Stimulated activated CD4-positive, alpha-beta T cell treated with anti-CD3 and anti-CD28 coated beads, Interleukin-4, amount 100 ng/mL, for 48 hours (primary cell): ENCODE data around the gene SLCO4A1.

Experiments used
- DNase-seq, 2 donors: peaks; one replicate each; pipeline ENCODE4 v3.0.0-alpha.2; 2020; ENCODE audit warnings: low read depth in 2 of 2

SLCO4A1 gene

DNA sequence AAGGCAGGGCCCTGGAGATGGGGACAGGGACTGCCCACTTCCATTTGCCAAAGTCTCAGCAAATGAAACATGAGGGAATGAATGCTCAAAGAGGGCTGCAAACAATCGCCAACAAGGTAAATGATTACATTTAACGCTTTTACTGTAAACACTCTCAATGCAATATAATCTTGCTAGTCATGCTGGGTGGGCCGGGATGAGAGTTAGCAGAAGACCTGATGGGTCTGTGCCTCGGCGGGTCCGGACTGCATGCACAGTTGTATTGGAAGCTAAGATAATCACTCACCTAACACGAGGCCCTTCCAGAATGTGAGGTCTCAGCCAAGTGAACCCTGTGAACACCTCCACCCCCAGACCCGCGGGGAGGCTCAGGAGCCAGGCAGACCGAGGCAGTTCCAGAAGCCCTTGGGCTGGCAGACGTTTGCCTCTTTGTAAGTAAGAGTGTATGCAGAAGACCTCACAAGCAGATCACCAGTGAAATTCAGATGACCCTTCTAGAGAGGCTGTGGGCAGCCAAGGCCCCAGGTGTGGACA lies 4.7 kb upstream of the SLCO4A1 start:
- DNase-seq, result no peak

DNA sequence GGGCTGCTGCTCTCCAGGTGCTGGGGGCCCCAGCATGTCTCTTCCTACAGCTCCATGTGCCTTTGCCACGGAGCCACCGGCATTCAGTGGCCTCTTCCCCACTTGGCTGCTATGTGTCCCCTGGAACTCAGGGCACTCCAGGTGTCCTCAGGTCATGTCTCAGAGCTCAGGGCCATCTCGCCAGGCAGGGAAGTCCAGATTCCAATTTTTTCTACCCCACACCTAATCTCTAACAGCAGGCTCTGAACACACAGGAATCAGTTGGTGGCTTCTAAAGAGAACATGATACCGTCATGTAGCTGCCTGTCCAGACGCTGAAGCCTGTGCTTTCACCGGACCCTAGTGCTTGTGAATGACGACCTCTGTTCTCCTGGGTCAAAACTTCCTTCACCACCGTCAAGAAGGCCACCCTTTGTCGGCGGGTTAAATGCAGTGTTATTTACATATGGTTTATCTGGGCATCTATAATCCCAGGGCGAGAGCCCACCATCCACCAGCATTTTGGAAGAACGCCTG lies 4.2 kb upstream of the SLCO4A1 start:
- no peak for DNase-seq

GRCh38 chr20:62638679-62639406 lies 3.5 kb upstream of the SLCO4A1 start:
- no peak for DNase-seq

DNA sequence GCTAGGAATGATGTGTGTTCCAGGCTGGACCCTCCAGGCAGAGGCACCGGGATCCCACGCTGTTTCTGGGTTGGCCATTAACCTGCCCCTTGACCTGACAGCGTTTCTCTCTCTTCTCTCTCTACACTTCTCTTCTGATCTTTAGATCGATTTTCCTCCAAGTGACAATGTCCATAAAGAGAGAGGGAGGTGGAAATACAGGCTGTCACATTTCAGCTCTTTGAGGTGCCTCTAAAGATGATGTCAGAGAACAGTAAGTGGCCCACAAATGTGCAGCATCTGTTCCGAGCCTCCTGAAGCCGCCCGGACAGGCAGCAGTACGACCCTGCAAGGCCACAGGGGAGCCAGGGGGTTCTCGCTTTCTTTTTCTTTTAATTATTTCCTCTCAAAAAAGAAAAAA lies 2.5 kb upstream of the SLCO4A1 start:
- no peak for DNase-seq

DNA sequence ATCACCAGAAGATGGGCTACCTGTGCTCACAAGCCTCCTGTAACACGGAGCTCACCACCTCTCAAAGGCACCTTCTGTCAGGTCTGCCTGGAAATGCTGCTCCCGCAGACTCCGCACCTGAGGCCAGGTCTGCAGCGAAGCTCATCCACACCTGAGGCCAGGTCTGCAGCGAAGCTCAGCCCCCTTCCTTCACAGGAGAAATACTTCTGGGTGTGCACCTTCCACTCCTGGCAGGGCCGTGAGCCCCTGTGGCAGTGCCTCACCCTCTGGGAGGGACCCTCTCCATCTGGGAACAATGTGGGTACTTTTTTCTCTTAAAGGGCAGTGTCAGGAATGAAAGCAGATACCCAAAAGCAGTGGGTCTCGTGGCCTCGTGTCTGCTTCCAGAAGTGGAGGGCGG lies 1.4 kb upstream of the SLCO4A1 start:
- DNase-seq, result no peak

- no peak for DNase-seq
Observed at GRCh38 chr20:62641321-62642050, 817 bp upstream of the SLCO4A1 start.

DNA sequence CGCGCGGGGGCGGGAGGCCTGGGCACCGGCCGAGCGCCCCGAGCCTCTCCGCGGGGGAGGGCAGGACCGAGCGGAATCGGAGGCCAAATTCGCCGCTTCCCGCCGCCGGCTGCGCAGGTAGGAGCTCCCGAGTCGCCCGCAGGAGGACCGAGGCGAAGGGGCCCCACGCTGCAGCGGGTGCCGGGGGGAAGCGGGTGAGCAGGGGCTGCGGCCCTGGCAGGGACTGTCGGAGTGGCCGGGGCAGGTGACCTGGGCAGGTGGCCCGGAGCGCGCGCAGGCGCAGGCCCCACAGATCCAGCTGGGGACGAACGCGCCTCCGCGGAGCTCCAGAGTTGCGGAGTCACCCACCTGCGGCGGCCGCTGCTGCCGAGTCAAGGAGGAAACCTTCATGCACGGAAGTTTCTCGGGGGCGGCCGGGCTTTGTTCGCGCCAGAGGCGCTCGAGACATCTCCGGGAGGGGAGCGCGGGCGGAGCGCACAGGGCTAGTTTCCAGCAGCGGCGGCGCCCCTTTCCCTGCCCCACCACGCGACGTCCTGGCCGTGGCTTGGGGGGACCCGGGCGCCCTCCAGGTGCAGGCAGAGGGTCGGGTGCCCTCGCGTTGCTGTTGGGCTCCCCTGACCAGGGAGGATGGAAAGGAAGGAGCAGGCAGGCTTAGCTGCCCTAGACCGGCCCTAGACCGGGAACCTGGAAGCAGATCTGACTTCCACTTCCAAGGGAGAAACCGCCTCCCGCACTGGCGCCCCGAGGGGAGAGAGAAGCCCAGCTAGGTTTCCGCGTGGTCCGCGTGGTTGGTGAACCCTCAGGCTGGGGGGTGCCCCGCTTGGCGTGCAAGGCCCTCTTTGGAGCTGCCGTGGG lies 590 bp downstream of the SLCO4A1 start:
- DNase-seq, result peak in 1 of 2 donors; percentile 46

DNA sequence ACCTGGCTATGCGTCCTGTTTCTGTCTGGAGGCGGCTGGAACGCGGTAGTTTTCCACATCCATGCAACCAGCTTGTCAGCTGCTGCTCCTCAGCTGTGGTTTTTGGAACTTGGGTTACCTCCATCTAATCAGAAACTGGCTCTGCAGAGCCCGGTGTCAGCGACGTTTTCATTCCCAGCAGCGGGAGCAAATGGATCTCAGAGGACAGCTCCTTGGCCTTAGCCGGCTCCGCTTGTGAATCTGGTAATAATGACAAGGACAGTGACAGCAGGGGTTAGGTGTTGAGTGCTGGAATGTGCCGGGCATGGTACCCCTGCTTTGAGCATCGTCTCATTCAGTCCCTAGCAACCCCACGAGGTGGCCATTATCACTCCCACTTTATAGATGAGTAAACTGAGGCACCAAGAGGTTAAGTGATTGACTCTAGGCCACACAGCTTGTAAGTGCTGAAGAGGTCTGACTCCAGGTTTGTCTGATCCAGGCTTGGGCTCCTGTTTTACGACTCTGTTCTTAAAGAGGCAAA lies 1.3 kb downstream of the SLCO4A1 start:
- DNase-seq, result no peak

- DNase-seq, result no peak
Observed at GRCh38 chr20:62644044-62644795, 1.9 kb downstream of the SLCO4A1 start.

- no peak for DNase-seq
Observed at GRCh38 chr20:62644802-62645496, 2.6 kb downstream of the SLCO4A1 start.

DNA sequence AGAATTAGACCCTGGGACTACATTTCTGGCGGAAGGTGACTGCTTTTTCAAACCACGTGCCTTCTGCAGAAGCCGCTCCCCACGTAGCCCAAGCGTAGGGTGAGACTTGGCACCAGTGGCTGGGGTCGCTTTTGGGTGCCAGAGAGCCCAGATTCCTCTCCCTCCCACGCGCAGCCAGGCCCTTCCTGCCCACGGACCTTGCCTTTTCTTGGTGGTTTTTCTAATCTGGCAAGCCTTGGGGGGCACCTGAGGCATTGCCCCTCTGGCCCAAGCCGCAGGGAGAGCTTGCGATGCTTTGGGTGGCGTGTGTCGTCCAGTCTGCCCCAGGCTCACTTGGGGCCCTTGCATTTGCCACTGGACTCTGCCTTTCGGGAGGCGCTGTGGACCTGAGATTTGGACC lies 3.3 kb downstream of the SLCO4A1 start:
- no peak for DNase-seq

GRCh38 chr20:62646851-62647520 lies 4.7 kb downstream of the SLCO4A1 start:
- no peak for DNase-seq

GRCh38 chr20:62647521-62648317 lies 5.4 kb downstream of the SLCO4A1 start:
- no peak for DNase-seq

- DNase-seq, result no peak
Observed at GRCh38 chr20:62648318-62648995, 6.2 kb downstream of the SLCO4A1 start.

GRCh38 chr20:62649140-62649539 lies 6.8 kb downstream of the SLCO4A1 start:
- no peak for DNase-seq

DNA sequence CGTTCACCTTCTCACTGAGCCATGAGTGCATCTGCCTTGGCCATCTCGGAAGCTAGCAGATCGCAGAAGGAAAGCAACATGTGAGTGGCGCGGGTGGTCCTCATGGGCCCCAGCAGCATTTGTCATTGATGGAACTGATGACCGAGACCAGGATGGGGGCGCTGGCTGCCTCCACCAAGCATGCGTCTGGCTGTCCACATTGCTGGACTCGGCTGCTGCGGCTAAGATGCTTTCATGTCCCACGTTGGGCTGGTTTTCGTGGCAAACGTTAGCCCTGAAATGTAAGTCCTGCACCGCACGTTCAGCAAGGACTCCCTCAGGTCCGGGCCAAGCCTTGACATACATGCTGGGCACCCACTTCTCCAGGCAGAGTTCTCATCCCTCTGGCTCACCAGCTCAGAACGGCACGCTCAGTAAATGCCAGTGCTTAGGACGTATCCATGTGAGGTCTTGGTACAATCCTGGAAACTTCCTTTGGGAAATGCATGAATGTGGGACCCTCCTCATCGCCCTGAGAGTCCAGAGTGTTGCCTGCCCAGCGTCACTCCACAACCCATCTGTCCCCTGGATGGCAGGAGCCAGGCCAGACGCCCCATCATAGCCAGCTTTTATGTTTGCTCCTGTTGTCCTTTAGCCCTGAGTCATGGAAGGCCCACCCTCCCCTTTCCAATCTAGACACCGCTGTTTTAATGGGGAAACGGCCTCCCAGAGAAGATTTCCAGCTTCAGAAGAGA lies 8.4 kb downstream of the SLCO4A1 start:
- no peak for DNase-seq

GRCh38 chr20:62651285-62652021 lies 9.2 kb downstream of the SLCO4A1 start:
- DNase-seq, result peak; percentile 59 to 61
